D721Med (cell line): ENCODE results near the gene ZNF507.

Experiments used
- DNase-seq: peaks from one replicate; pipeline ENCODE4 v3.0.0; 2011; ENCODE audit warnings: low spot score; ENCODE audit not compliant: insufficient read length
- FAIRE-seq: peaks from 2 replicates; lab custom pipeline; 2011; peaks lifted over from hg19 to GRCh38; lab: Jason Lieb, UNC
- TF ChIP-seq, protein P1 (sequence below): IDR thresholded peaks from 2 replicates; pipeline ENCODE4 v1.5.1; 2012; ENCODE audit warnings: mild to moderate bottlenecking, control low read depth; ENCODE audit not compliant: insufficient read depth; ENCODE audit errors: missing control alignments

The ZNF507 gene

DNA sequence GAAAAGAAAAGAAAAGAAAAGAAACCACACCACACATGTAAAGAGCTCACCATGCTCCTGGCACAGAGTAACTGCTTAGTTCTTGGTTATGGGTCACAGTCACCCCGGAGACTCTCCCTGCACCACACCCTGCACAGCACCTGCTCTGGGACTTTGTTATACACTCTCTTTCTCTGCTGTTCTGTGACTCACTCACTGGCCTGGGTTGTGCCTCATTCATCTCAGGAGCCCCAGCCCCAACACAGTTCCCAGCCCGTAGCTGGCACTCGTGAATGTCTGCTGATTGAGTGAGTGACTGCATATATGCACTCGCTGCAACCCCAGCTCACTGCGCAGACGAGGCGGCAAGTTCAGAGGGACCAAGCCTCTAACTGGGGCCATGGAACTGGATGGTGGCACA, 22.9 kb upstream of the ZNF507 start:
- no peak for FAIRE-seq
- no peak for DNase-seq
- TF ChIP-seq, protein P1, sequence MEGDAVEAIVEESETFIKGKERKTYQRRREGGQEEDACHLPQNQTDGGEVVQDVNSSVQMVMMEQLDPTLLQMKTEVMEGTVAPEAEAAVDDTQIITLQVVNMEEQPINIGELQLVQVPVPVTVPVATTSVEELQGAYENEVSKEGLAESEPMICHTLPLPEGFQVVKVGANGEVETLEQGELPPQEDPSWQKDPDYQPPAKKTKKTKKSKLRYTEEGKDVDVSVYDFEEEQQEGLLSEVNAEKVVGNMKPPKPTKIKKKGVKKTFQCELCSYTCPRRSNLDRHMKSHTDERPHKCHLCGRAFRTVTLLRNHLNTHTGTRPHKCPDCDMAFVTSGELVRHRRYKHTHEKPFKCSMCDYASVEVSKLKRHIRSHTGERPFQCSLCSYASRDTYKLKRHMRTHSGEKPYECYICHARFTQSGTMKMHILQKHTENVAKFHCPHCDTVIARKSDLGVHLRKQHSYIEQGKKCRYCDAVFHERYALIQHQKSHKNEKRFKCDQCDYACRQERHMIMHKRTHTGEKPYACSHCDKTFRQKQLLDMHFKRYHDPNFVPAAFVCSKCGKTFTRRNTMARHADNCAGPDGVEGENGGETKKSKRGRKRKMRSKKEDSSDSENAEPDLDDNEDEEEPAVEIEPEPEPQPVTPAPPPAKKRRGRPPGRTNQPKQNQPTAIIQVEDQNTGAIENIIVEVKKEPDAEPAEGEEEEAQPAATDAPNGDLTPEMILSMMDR: no peak

DNA sequence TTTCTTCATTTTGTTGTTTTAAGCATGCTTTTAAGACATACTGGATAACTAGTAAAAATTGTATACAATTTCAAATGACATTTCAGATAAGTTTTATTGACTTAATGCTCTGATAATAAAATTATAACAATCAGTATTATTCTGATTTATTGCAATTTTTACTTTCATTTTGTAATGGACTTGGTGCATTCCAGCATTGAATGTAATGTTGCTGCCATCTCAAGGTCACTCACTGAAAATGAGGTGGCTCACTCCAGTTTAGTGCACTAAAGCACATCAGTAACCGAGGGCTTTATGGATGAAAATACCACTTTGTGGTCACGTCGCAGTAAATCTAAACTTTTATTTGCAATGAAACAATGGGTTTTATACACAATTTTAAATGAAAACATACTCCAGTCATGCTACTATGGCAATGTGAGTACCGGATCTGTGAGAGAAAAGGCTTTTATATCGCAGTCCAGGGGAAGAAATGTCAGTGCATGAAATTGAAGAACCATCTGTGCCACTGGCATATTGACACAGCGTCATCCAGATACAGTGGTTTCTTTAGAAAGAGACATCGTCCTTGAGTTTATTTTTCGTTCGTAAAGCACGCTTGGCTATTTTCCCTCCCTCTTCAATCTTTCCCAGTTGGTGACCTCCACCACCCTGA, 20.7 kb upstream of the ZNF507 start:
- TF ChIP-seq, protein P1: no peak
- FAIRE-seq (no peak), DNase-seq (no peak)

DNA sequence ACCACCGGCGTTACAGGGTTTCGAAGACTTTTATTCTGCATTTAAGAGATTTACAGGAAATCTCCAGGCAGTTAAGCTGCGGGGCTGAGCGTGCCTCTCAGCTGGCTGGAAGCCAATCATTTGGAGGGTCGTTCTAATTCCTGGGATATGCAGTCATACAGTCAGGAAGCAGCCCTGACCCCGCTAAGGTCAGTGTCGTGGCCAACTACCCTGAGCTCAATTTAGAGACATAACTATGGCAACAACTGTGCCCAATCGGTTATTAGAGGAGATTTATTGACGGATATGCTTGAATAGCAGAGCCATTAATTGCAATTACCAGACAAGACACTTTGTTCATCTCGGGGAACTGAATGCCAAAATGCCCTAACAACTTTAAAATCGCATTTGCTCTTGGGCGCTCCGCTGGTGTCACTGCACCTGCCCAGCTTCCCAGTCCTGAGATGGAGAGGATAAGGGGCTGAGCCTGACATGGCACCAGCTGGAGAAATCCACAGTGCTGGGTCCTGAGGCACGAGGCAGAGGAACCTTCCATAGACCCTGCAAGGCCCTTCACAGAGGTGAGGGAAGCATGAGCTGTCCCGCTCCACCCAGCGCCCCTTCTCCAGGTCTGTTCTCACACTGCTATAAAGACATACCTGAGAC, 15.1 kb upstream of the ZNF507 start:
- no peak for DNase-seq
- TF ChIP-seq, protein P1: no peak
- FAIRE-seq: no peak

DNA sequence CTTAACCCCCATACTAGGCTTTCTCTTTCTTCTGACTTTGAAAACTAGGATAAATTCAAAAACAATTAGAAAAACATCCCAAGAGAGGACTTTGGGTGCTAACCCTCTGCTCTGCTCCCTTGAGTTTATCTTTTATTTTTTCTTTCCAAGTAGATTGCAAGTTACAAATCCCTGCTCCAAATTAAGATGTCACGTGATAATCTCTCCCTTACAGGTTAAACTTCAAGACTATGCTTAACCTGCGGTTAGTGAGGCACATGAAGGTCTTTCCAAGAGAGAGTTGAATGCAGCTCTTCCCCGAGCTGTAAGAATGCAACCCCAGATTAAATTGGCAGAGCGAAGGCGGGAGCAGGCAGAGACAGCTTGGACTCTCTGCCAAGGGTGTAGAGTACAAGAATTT, 12.2 kb upstream of the ZNF507 start:
- no peak for FAIRE-seq
- no peak for DNase-seq
- TF ChIP-seq, protein P1: no peak

DNA sequence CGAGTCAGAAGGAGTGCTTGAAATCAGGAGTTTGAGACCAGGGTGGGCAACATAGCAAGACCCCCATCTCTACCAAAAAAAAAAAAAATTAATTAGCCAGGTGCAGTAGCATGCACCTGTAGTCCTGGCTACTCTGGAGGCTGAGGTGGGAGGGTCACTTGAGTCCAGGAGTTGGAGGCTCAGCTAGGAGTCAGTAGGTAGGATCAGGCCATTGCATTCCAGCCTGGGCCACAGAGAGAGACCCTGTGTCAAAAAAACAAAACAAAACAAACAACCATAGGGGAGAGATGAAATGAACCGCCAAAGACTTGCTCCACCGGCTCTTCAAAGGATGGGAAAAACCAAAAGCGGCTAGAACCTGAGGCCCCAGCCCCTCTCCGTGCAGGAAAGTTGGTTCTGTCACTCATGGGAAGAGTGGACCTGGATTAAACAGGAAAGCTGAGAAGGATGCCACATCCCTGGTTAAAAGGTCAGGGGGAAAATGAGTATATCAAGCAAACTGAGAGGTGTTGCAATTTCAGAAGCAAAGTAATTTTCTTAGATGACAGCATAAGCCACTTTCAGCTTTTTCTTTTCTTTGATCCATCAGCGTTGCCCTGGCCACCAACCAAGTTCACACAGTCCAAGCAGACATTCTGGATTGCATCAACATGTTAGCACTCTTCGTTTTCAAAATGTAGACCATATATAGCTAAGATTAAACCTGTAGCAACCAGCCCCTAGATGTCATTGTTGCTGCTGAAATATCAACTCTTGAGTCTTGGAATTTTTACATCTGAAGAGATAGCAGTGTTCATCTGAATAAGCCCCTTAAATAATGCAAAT, 8.9 kb upstream of the ZNF507 start:
- FAIRE-seq (no peak), DNase-seq (no peak)
- TF ChIP-seq, protein P1: peak; percentile 30

DNA sequence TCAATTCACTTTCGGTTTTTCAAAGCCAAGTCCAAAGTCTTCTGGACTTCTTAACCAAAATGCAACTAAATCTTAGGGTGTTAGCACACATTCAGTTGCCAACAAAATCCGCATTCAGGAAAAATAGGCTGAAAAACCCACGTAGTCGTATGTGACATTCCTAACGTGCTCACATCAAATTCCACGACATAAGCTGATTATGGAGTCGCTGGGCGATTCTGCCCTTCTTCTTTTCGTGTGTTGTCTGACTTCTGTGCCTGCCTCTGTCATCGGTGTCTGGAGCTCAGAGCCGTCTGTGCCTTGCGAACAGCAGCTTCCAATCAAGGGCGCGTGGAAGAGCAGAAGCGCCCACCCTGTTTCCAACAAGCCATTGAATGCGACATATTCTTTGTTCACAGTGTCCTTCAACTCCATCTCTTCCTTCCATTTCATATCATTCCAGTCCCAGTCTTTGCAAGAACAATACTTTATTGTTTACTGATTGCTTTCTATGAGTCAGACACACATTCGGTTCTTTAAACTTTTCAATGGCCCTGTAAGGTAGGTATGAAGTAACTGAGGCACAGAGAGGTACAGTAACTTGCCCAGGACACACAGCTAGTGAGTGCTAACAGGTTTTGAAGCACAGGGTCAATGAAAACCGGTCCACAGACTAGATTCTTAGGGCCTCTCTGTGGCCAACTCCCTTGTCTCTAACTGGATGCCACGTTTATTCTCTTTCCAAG, 8.2 kb upstream of the ZNF507 start:
- no peak for DNase-seq

More for the DNA sequence above, 8.2 kb upstream of the ZNF507 start:
- no peak for FAIRE-seq
- TF ChIP-seq, protein P1: no peak
